Mammary epithelial cell (primary cell): ENCODE measurements around the gene SYTL2.

Experiments used
- EZH2 ChIP-seq: IDR thresholded peaks from 2 replicates; pipeline ENCODE4 v1.6.1; 2012; ENCODE audit warnings: low read length, inconsistent platforms, borderline replicate concordance
- TF ChIP-seq, protein P1 (sequence below), 2 donors: IDR thresholded peaks in 1 of 2; conservative IDR thresholded peaks in 1 of 2; 2 replicates each; pipeline ENCODE4 v1.5.1; 2011 to 2012; ENCODE audit warnings: inconsistent platforms in 2 of 2, low read length in 2 of 2, mild to moderate bottlenecking in 2 of 2, control low read depth in 1 of 2, low read depth in 1 of 2; ENCODE audit not compliant: insufficient read depth in 1 of 2; ENCODE audit errors: extremely low read depth in 1 of 2

- TF ChIP-seq, protein P1, sequence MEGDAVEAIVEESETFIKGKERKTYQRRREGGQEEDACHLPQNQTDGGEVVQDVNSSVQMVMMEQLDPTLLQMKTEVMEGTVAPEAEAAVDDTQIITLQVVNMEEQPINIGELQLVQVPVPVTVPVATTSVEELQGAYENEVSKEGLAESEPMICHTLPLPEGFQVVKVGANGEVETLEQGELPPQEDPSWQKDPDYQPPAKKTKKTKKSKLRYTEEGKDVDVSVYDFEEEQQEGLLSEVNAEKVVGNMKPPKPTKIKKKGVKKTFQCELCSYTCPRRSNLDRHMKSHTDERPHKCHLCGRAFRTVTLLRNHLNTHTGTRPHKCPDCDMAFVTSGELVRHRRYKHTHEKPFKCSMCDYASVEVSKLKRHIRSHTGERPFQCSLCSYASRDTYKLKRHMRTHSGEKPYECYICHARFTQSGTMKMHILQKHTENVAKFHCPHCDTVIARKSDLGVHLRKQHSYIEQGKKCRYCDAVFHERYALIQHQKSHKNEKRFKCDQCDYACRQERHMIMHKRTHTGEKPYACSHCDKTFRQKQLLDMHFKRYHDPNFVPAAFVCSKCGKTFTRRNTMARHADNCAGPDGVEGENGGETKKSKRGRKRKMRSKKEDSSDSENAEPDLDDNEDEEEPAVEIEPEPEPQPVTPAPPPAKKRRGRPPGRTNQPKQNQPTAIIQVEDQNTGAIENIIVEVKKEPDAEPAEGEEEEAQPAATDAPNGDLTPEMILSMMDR (conservative IDR thresholded peaks at IDR 0.05 in 1 of 2, IDR thresholded peaks at IDR 0.05 in 1 of 2; ENCODE audit: extremely low read depth in 1 of 2, insufficient read depth in 1 of 2, low read depth in 1 of 2, low read length in 2 of 2): no peak
- TF ChIP-seq EZH2: no peak
Observed at GRCh38 chr11:85835263-85835662, 24.3 kb upstream of the SYTL2 start.
